Osteocyte (in vitro differentiated cells): ENCODE results near the gene HIVEP2. TPM values are rescaled to one million over a fixed set of nuclear protein-coding genes. Genes with fewer than 3 reads are reported as not detected.

ENCODE experiments used
- DNase-seq: peaks from one replicate; pipeline ENCODE4 v3.0.0; 2021; ENCODE audit warnings: mixed read lengths; ENCODE audit not compliant: unreplicated experiment; ENCODE audit errors: extremely low spot score
- H3K27ac Mint-ChIP-seq: one replicate; pipeline ENCODE4 v1.8.0; 2021; ENCODE audit warnings: mild to moderate bottlenecking, mixed read lengths; ENCODE audit not compliant: unreplicated experiment
- H3K27me3 Mint-ChIP-seq: one replicate; pipeline ENCODE4 v1.8.0; 2021; ENCODE audit warnings: mixed read lengths; ENCODE audit not compliant: unreplicated experiment
- H3K36me3 Mint-ChIP-seq: one replicate; pipeline ENCODE4 v1.8.0; 2021; ENCODE audit warnings: mixed read lengths; ENCODE audit not compliant: unreplicated experiment
- H3K4me1 Mint-ChIP-seq: one replicate; pipeline ENCODE4 v1.8.0; 2021; ENCODE audit warnings: mixed read lengths; ENCODE audit not compliant: unreplicated experiment
- H3K4me3 Mint-ChIP-seq: one replicate; pipeline ENCODE4 v1.8.0; 2021; ENCODE audit warnings: mild to moderate bottlenecking, moderate library complexity, mixed read lengths; ENCODE audit not compliant: unreplicated experiment
- H3K9me3 Mint-ChIP-seq: one replicate; pipeline ENCODE4 v1.8.0; 2021; ENCODE audit warnings: mixed read lengths; ENCODE audit not compliant: unreplicated experiment
- CTCF ChIP-seq: fragments of 200-600 bp; sonication (generic); IDR thresholded peaks from 2 replicates; pipeline ENCODE4 v1.5.0; 2021; ENCODE audit warnings: antibody characterized with exemption, mild to moderate bottlenecking, moderate library complexity
- total RNA-seq: library from RNA; stranded (reverse); gene quantifications from 2 replicates; pipeline ENCODE4 v1.2.1, GENCODE V29; 2021

Gene HIVEP2
- total RNA-seq, 1 donor from 2014 or later = 39.2 TPM

GRCh38 chr6:142941018-142941417, 4.0 kb downstream of the HIVEP2 start:
- Mint-ChIP-seq H3K36me3 (no peaks in the 10 kb centered on the region), H3K4me1 (peaks cover 55% of the 10 kb centered on the region), H3K9me3 (no peaks in the 10 kb centered on the region), H3K27ac (no peak overlapping the region), H3K27me3 (no peaks in the 10 kb centered on the region), H3K4me3 (no peak overlapping the region)
- DNase-seq = no peak
- no peak for TF ChIP-seq CTCF

- Mint-ChIP-seq H3K4me3 (no peak overlapping the region), H3K4me1 (peaks cover 58% of the 10 kb centered on the region), H3K36me3 (peaks cover under 1% of the 10 kb centered on the region), H3K27ac (no peak overlapping the region), H3K9me3 (no peaks in the 10 kb centered on the region), H3K27me3 (no peaks in the 10 kb centered on the region)
- TF ChIP-seq CTCF = no peak
- DNase-seq = no peak
These were observed 4.5 kb downstream of the HIVEP2 start for GRCh38 chr6:142940487-142940886.

- Mint-ChIP-seq H3K4me1 (peaks cover 67% of the 10 kb centered on the region), H3K4me3 (no peak overlapping the region), H3K36me3 (peaks cover 7% of the 10 kb centered on the region), H3K27me3 (no peaks in the 10 kb centered on the region), H3K9me3 (no peaks in the 10 kb centered on the region), H3K27ac (no peak overlapping the region)
- no peak for TF ChIP-seq CTCF
- DNase-seq = no peak
These were observed 6.5 kb downstream of the HIVEP2 start for GRCh38 chr6:142938510-142938909.

- H3K4me3 Mint-ChIP-seq = no peak overlapping the region
- H3K4me1 Mint-ChIP-seq = peaks cover 63% of the 10 kb centered on the region
- H3K9me3 Mint-ChIP-seq = no peaks in the 10 kb centered on the region
These were observed 7.0 kb downstream of the HIVEP2 start for GRCh38 chr6:142937986-142938385.

More at GRCh38 chr6:142937986-142938385, 7.0 kb downstream of the HIVEP2 start:
- peaks cover 7% of the 10 kb centered on the region for H3K36me3 Mint-ChIP-seq
- no peak for DNase-seq
- H3K27ac Mint-ChIP-seq = no peak overlapping the region
- H3K27me3 Mint-ChIP-seq = no peaks in the 10 kb centered on the region
- TF ChIP-seq CTCF = no peak
